IMR-90 (cell line): ENCODE measurements around the gene CIRBP. TPM values are rescaled to one million over a fixed set of nuclear protein-coding genes. Genes with fewer than 3 reads are reported as not detected.

Experiments
- ATAC-seq: fragments of 200-7000 bp; cut with Tn5 transposase; 2 replicates; pipeline ENCODE4 v1.9.1; 2020; ENCODE audit warnings: low read depth, mild to moderate bottlenecking, moderate library complexity
- BruUV-seq: library from RNA; stranded (reverse); fragments of 400-500 nt; replicated peaks from 2 replicates; lab custom pipeline; 2021; lab: Mats Ljungman, UMichigan
- CTCF ChIA-PET: fragments of 300-600 bp; formaldehyde crosslinking; extraction: SDS; loops from one replicate; lab custom pipeline; 2021; ENCODE audit warnings: antibody characterized with exemption; lab: Yijun Ruan, JAX
- POLR2A ChIA-PET: fragments of 300-600 bp; sonication (Branson Sonifier 250); formaldehyde crosslinking; loops from one replicate; lab custom pipeline; 2022; ENCODE audit warnings: antibody characterized with exemption; ENCODE audit not compliant: unreplicated experiment; lab: Charles Lee
- DNase-seq: peaks from one replicate; pipeline ENCODE4 v3.0.0; 2013
- H2AFZ ChIP-seq: replicated peaks from 2 replicates; pipeline ENCODE3; 2013; ENCODE audit warnings: low read length, mild to moderate bottlenecking; ENCODE audit not compliant: poor library complexity
- H2AK5ac ChIP-seq: 2 replicates; pipeline ENCODE4 v1.6.1; 2013; ENCODE audit warnings: low read depth, low read length, inconsistent platforms
- H2AK9ac ChIP-seq: replicated peaks from 2 replicates; pipeline ENCODE3; 2013; ENCODE audit warnings: mild to moderate bottlenecking, low read depth, low read length, moderate library complexity; ENCODE audit not compliant: poor library complexity
- H2BK120ac ChIP-seq: 2 replicates; pipeline ENCODE4 v1.6.1; 2013; ENCODE audit warnings: low read depth, low read length, inconsistent platforms
- H2BK15ac ChIP-seq: 3 replicates; pipeline ENCODE4 v1.6.1; 2013; ENCODE audit warnings: low read depth, low read length, inconsistent platforms
- H2BK20ac ChIP-seq: 2 replicates; pipeline ENCODE4 v1.6.1; 2013; ENCODE audit warnings: low read depth, mild to moderate bottlenecking, inconsistent platforms, low read length, moderate library complexity
- H2BK5ac ChIP-seq: 2 replicates; pipeline ENCODE4 v1.6.1; 2013; ENCODE audit warnings: mild to moderate bottlenecking, low read depth, low read length, inconsistent platforms; ENCODE audit not compliant: poor library complexity, severe bottlenecking
- H3K14ac ChIP-seq: replicated peaks from 2 replicates; pipeline ENCODE4 v1.6.1; 2013; ENCODE audit warnings: low read depth, low read length, inconsistent platforms
- H3K18ac ChIP-seq: 2 replicates; pipeline ENCODE4 v1.6.1; 2013; ENCODE audit warnings: low read depth, low read length, control low read depth
- H3K23ac ChIP-seq: 2 replicates; pipeline ENCODE4 v1.6.1; 2013; ENCODE audit warnings: low read depth, low read length, inconsistent platforms
- H3K27ac ChIP-seq: 2 replicates; pipeline ENCODE4 v1.5.1; 2013; ENCODE audit warnings: mild to moderate bottlenecking, control low read depth, low read length; ENCODE audit not compliant: insufficient read depth
- H3K27me3 ChIP-seq: 2 replicates; pipeline ENCODE4 v1.6.1; 2013; ENCODE audit warnings: low read length; ENCODE audit not compliant: control insufficient read depth, insufficient read depth
- H3K36me3 ChIP-seq: 2 replicates; pipeline ENCODE4 v1.6.1; 2013; ENCODE audit warnings: low read length, mixed read lengths; ENCODE audit not compliant: control insufficient read depth, insufficient read depth
- H3K4ac ChIP-seq: 2 replicates; pipeline ENCODE4 v1.6.1; 2013; ENCODE audit warnings: low read depth, low read length, inconsistent platforms
- H3K4me1 ChIP-seq: 2 replicates; pipeline ENCODE4 v1.6.1; 2013; ENCODE audit warnings: low read length, mixed read lengths; ENCODE audit not compliant: control insufficient read depth, insufficient read depth
- H3K4me2 ChIP-seq: 2 replicates; pipeline ENCODE4 v1.6.1; 2013; ENCODE audit warnings: low read depth, mild to moderate bottlenecking, control low read depth, low read length, moderate library complexity
- H3K4me3 ChIP-seq: 2 replicates; pipeline ENCODE4 v1.5.1; 2013; ENCODE audit warnings: low read depth, mild to moderate bottlenecking, control low read depth, low read length, moderate library complexity; ENCODE audit not compliant: insufficient read depth
- H3K56ac ChIP-seq: 2 replicates; pipeline ENCODE4 v1.6.1; 2013; ENCODE audit warnings: low read length, inconsistent platforms; ENCODE audit not compliant: insufficient read depth; ENCODE audit errors: extremely low read depth
- H3K79me1 ChIP-seq, 2 experiments: 2 replicates each; pipeline ENCODE4 v1.6.1; 2013; ENCODE audit warnings: low read length in 2 of 2, inconsistent platforms in 1 of 2, low read depth in 1 of 2
- H3K9ac ChIP-seq: 2 replicates; pipeline ENCODE4 v1.6.1; 2013; ENCODE audit warnings: low read depth, low read length, control low read depth
- H3K9me1 ChIP-seq: 2 replicates; pipeline ENCODE4 v1.6.1; 2013; ENCODE audit warnings: low read length, inconsistent platforms; ENCODE audit not compliant: insufficient read depth
- H3K9me3 ChIP-seq: 2 replicates; pipeline ENCODE4 v1.6.1; 2013; ENCODE audit warnings: low read length; ENCODE audit not compliant: control insufficient read depth, insufficient read depth
- H4K20me1 ChIP-seq: 2 replicates; pipeline ENCODE4 v1.6.1; 2013; ENCODE audit warnings: low read length, inconsistent platforms; ENCODE audit not compliant: insufficient read depth
- H4K5ac ChIP-seq: 2 replicates; pipeline ENCODE4 v1.6.1; 2013; ENCODE audit warnings: mild to moderate bottlenecking, low read depth, low read length, control low read depth
- H4K8ac ChIP-seq, 2 experiments: 2 replicates each; pipeline ENCODE4 v1.6.1; 2013; ENCODE audit warnings: low read depth in 2 of 2, low read length in 2 of 2, control low read depth in 1 of 2, inconsistent platforms in 1 of 2
- H4K91ac ChIP-seq: 2 replicates; pipeline ENCODE4 v1.6.1; 2013; ENCODE audit warnings: low read depth, low read length, inconsistent platforms; ENCODE audit not compliant: insufficient read depth
- MXI1 ChIP-seq: IDR thresholded peaks from 2 replicates; pipeline ENCODE4 v1.6.1; 2012; ENCODE audit warnings: low read depth, mild to moderate bottlenecking, low read length, moderate library complexity, borderline replicate concordance
- WGBS, 2 experiments: methylation state at CpG; one replicate each; pipeline versions ENCODE4 v1.1.5 to v1.1.7; 2013; ENCODE audit warnings: missing lambda C conversion rate in 2 of 2; ENCODE audit not compliant: insufficient read length in 1 of 2; ENCODE audit errors: extremely low coverage in 2 of 2; 5-methylcytosine and 5-hydroxymethylcytosine counted together
- dilution Hi-C: fragments of 300-500 bp; cut with HindIII; formaldehyde crosslinking; loops from one replicate; pipeline ENCODE4 v1.14.3; 2018; ENCODE audit warnings: low sequenced_read_pairs; ENCODE audit not compliant: unreplicated experiment
- in situ Hi-C: fragments of 300-500 bp; cut with MboI; formaldehyde crosslinking; loops from 3 replicates; pipeline ENCODE4 v1.14.3; 2019; ENCODE audit warnings: low sequenced_read_pairs, inconsistent platforms, mixed read lengths
- intact Hi-C: fragments of 100-400 bp; cut with micrococcal nuclease; formaldehyde crosslinking; loops from 2 replicates; pipeline ENCODE4 v1.10.0; 2022
- polyA plus RNA-seq, 3 experiments: library from polyadenylated mRNA; depleted of rRNA; stranded (reverse); fragments of >200 nt; gene quantifications; 2 replicates each; pipeline ENCODE4 v1.2.3, GENCODE V29; 2012; ENCODE audit warnings: low replicate concordance in 1 of 3
- total RNA-seq: library from RNA; depleted of rRNA; stranded (reverse); fragments of >200 nt; gene quantifications from 2 replicates; pipeline ENCODE4 v1.2.3, GENCODE V29; 2012
- TF ChIP-seq, protein P1 (sequence below): conservative IDR thresholded peaks from 2 replicates; pipeline ENCODE4 v1.5.1; 2012; ENCODE audit warnings: mild to moderate bottlenecking, low read depth, low read length, improper control_type of control experiment

Gene CIRBP
- total and polyA plus RNA-seq, 2 of the 4 experiments (the other 2 are of a cell fraction) = 299 to 542 TPM

DNA sequence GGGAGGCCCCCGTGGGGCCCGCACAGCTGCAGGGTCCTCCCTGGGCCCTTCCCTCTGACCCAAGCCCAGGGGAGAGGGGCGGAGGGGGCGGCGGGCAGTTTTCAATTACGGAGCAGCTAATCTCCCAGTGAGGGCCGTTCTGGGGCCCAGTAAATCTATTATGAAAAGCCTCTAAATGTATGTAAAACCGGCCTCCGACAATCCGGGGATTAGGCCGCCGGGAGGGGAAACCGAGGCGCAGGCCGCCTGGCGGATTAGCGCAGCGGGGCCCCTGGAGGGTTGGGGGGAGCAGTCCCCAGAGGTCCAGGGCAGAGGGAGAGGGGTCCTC lies 41.7 kb downstream of the CIRBP start:
- H2BK15ac ChIP-seq = no peak overlapping the region
- H3K36me3 ChIP-seq = no peaks in the 10 kb centered on the region
- H3K9me1 ChIP-seq = no peaks in the 10 kb centered on the region
- H3K56ac ChIP-seq = no peak overlapping the region
- H4K20me1 ChIP-seq = no peaks in the 10 kb centered on the region; the same call in 1 of the 2 replicates
- no peak for ATAC-seq
- TF ChIP-seq, protein P1, sequence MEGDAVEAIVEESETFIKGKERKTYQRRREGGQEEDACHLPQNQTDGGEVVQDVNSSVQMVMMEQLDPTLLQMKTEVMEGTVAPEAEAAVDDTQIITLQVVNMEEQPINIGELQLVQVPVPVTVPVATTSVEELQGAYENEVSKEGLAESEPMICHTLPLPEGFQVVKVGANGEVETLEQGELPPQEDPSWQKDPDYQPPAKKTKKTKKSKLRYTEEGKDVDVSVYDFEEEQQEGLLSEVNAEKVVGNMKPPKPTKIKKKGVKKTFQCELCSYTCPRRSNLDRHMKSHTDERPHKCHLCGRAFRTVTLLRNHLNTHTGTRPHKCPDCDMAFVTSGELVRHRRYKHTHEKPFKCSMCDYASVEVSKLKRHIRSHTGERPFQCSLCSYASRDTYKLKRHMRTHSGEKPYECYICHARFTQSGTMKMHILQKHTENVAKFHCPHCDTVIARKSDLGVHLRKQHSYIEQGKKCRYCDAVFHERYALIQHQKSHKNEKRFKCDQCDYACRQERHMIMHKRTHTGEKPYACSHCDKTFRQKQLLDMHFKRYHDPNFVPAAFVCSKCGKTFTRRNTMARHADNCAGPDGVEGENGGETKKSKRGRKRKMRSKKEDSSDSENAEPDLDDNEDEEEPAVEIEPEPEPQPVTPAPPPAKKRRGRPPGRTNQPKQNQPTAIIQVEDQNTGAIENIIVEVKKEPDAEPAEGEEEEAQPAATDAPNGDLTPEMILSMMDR = no peak
- no peak for TF ChIP-seq MXI1
- H2BK5ac ChIP-seq = no peak overlapping the region
- in situ Hi-C loops = no loop called here
- no peaks in the 10 kb centered on the region for H3K9me3 ChIP-seq
- no peak overlapping the region for H3K27ac ChIP-seq
- no peak overlapping the region for H3K4me3 ChIP-seq
- no TSS peak for BruUV-seq
- H3K79me1 ChIP-seq = no peaks in the 10 kb centered on the region
- intact Hi-C loops = no loop called here
- DNase-seq = no peak
- H3K14ac ChIP-seq = no peak overlapping the region
- H3K18ac ChIP-seq = no peak overlapping the region
- WGBS, 2 experiments = 83% methylated on average over 5 of the region's 18 CpGs; no CpG with 5 or more reads in 1 of the 2 experiments
- H4K8ac ChIP-seq = no peak overlapping the region
- no peak overlapping the region for H2BK20ac ChIP-seq
- dilution Hi-C loops = no loop called here
- H2AK9ac ChIP-seq = no peak overlapping the region
- H3K4me1 ChIP-seq = no peaks in the 10 kb centered on the region; the same call in 1 of the 2 replicates
- no peak overlapping the region for H2AK5ac ChIP-seq
- H4K5ac ChIP-seq = no peak overlapping the region
- no peak overlapping the region for H4K91ac ChIP-seq
- ChIA-PET POLR2A (no interaction called here), CTCF (no interaction called here)
- H3K9ac ChIP-seq = no peak overlapping the region
- H3K27me3 ChIP-seq = peaks cover 9% of the 10 kb centered on the region
- H2AFZ ChIP-seq = no peak overlapping the region
- no peak overlapping the region for H2BK120ac ChIP-seq
- H3K4me2 ChIP-seq = no peak overlapping the region
- no peak overlapping the region for H3K4ac ChIP-seq
- H3K23ac ChIP-seq = no peak overlapping the region
